HEK293 (cell line): ENCODE results near the gene LRFN3.
A peak's percentile ranks its signal among the peaks of the same experiment; 100 is the strongest.

Source experiments
- CTCF ChIA-PET: fragments of 350-600 bp; formaldehyde crosslinking; extraction: SDS; loops from one replicate; lab custom pipeline; 2021; ENCODE audit warnings: antibody characterized with exemption; lab: Yijun Ruan, JAX
- POLR2A ChIA-PET: fragments of 300-600 bp; formaldehyde crosslinking; extraction: SDS; loops from one replicate; lab custom pipeline; 2020; ENCODE audit warnings: antibody characterized with exemption, inconsistent platforms; lab: Yijun Ruan, JAX
- H3K27ac ChIP-seq: fragments of 200-500 bp; sonication (Bioruptor generic); 2 replicates; pipeline ENCODE4 v1.5.1; 2014; ENCODE audit warnings: low read depth, low read length, control low read depth, inconsistent platforms; ENCODE audit errors: extremely low read depth
- H3K36me3 ChIP-seq, 2 experiments: fragments of 200-500 bp in 1 of 2; sonication (Bioruptor generic) in 1 of 2; 1 replicate in 1 of 2; 2 replicates in 1 of 2; pipeline ENCODE4 v1.5.1; 2014 to 2017; ENCODE audit warnings: inconsistent platforms in 2 of 2, low read length in 2 of 2; ENCODE audit not compliant: control insufficient read depth in 2 of 2, insufficient read depth in 1 of 2
- H3K4me1 ChIP-seq: fragments of 200-500 bp; sonication (Bioruptor generic); 2 replicates; pipeline ENCODE4 v1.5.1; 2014; ENCODE audit warnings: mild to moderate bottlenecking, low read length, inconsistent platforms; ENCODE audit not compliant: control insufficient read depth, insufficient read depth
- H3K4me3 ChIP-seq: 2 replicates; pipeline ENCODE4 v1.5.1; 2011; ENCODE audit warnings: low read depth, mild to moderate bottlenecking, control low read depth, low read length, moderate library complexity
- H3K9me3 ChIP-seq: fragments of 200-500 bp; sonication (Bioruptor generic); 2 replicates; pipeline ENCODE4 v1.5.1; 2014; ENCODE audit warnings: low read depth, low read length, inconsistent platforms; ENCODE audit not compliant: control insufficient read depth, insufficient read depth
- BCL11A ChIP-seq: fragments of 450-650 bp; formaldehyde crosslinking; IDR thresholded peaks from 2 replicates; pipeline ENCODE4 v1.5.1; 2016; ENCODE audit warnings: low read depth, missing biosample characterization, missing genetic modification characterization
- SALL2 ChIP-seq: fragments of 450-650 bp; formaldehyde crosslinking; IDR thresholded peaks from 2 replicates; pipeline ENCODE4 v1.5.0; 2017; ENCODE audit warnings: missing biosample characterization, mild to moderate bottlenecking, missing genetic modification characterization, borderline replicate concordance
- ZBTB10 ChIP-seq: fragments of 450-650 bp; formaldehyde crosslinking; IDR thresholded peaks from 2 replicates; pipeline ENCODE4 v1.5.1; 2016; ENCODE audit warnings: missing biosample characterization, missing genetic modification characterization
- ZNF121 ChIP-seq: fragments of 450-650 bp; formaldehyde crosslinking; IDR thresholded peaks from 2 replicates; pipeline ENCODE4 v1.5.1; 2016; ENCODE audit warnings: missing biosample characterization, missing genetic modification characterization
- ZNF184 ChIP-seq: fragments of 450-650 bp; IDR thresholded peaks from 2 replicates; pipeline ENCODE4 v1.5.1; 2018; ENCODE audit warnings: missing biosample characterization, mild to moderate bottlenecking, missing genetic modification characterization
- ZNF23 ChIP-seq: fragments of 450-650 bp; formaldehyde crosslinking; IDR thresholded peaks from 2 replicates; pipeline ENCODE4 v1.5.1; 2016; ENCODE audit warnings: missing biosample characterization, missing genetic modification characterization, borderline replicate concordance
- ZNF274 ChIP-seq, 2 experiments: fragments of 200-500 bp in 1 of 2; fragments of 450-650 bp in 1 of 2; sonication (Bioruptor generic) in 1 of 2; formaldehyde crosslinking in 1 of 2; IDR thresholded peaks; 2 replicates each; pipeline versions ENCODE4 v1.5.1 to v1.6.1; 2014 to 2016; ENCODE audit warnings: borderline replicate concordance in 1 of 2, inconsistent platforms in 1 of 2, low read length in 1 of 2, missing biosample characterization in 1 of 2, missing genetic modification characterization in 1 of 2
- ZNF433 ChIP-seq: fragments of 450-650 bp; formaldehyde crosslinking; IDR thresholded peaks from 2 replicates; pipeline ENCODE4 v1.5.1; 2016; ENCODE audit warnings: missing biosample characterization, missing genetic modification characterization, low read depth
- ZNF529 ChIP-seq: fragments of 450-650 bp; formaldehyde crosslinking; IDR thresholded peaks from 2 replicates; pipeline ENCODE4 v1.5.1; 2017; ENCODE audit warnings: missing genetic modification characterization, missing biosample characterization; ENCODE audit not compliant: insufficient replicate concordance
- ZNF792 ChIP-seq: fragments of 450-650 bp; formaldehyde crosslinking; IDR thresholded peaks from 2 replicates; pipeline ENCODE4 v1.5.1; 2016; ENCODE audit warnings: missing biosample characterization, missing genetic modification characterization
- TF ChIP-seq, protein P1 (sequence below): fragments of 450-650 bp; formaldehyde crosslinking; IDR thresholded peaks from 2 replicates; pipeline ENCODE4 v1.5.1; 2016; ENCODE audit warnings: missing biosample characterization, missing genetic modification characterization
- TF ChIP-seq, protein P2 (sequence below): fragments of 450-650 bp; formaldehyde crosslinking; IDR thresholded peaks from 2 replicates; pipeline ENCODE4 v1.5.0; 2017; ENCODE audit warnings: missing biosample characterization, missing genetic modification characterization, borderline replicate concordance
- TF ChIP-seq, protein P3 (sequence below): fragments of 450-650 bp; formaldehyde crosslinking; IDR thresholded peaks from 2 replicates; pipeline ENCODE4; 2016; ENCODE audit warnings: missing biosample characterization, missing genetic modification characterization

LRFN3 gene

GRCh38 chr19:35992907-35993765 is 57.0 kb downstream of the LRFN3 start:
- no peak overlapping the region for H3K4me3 ChIP-seq
- TF ChIP-seq ZNF274 (IDR thresholded peaks at IDR 0.05; ENCODE audit: low read length) (no peak), ZNF274 (tag by site-specific recombination; IDR thresholded peaks at IDR 0.05; ENCODE audit: borderline replicate concordance) (no peak), ZNF184 (tag by site-specific recombination) (no peak), ZNF121 (peak; percentile 23; the same call in 1 of the 2 replicates)
- ChIA-PET CTCF (interaction anchor here (0.7 to 1.4 kb wide), 5 partner anchors 45 to 219 kb away, joined by 3 to 4 read pairs (median 4); no protein-coding TSS in a partner anchor), POLR2A (interaction anchor here (0.6 to 2.3 kb wide), 3 partner anchors 21 to 245 kb away, joined by 3 to 11 read pairs (median 3); partner anchors contain the start of genes ALKBH6 and LIN37)
- peaks cover 16% of the 10 kb centered on the region for H3K4me1 ChIP-seq
- H3K36me3 ChIP-seq: peaks cover 14 to 16% of the 10 kb centered on the region in 2 experiments
- H3K9me3 ChIP-seq: no peaks in the 10 kb centered on the region
- no peak overlapping the region; the same call in 1 of the 2 replicates for H3K27ac ChIP-seq

- H3K4me1 ChIP-seq: peaks cover 19% of the 10 kb centered on the region
- TF ChIP-seq ZNF529 (tag by site-specific recombination): no peak
- TF ChIP-seq, protein P1, sequence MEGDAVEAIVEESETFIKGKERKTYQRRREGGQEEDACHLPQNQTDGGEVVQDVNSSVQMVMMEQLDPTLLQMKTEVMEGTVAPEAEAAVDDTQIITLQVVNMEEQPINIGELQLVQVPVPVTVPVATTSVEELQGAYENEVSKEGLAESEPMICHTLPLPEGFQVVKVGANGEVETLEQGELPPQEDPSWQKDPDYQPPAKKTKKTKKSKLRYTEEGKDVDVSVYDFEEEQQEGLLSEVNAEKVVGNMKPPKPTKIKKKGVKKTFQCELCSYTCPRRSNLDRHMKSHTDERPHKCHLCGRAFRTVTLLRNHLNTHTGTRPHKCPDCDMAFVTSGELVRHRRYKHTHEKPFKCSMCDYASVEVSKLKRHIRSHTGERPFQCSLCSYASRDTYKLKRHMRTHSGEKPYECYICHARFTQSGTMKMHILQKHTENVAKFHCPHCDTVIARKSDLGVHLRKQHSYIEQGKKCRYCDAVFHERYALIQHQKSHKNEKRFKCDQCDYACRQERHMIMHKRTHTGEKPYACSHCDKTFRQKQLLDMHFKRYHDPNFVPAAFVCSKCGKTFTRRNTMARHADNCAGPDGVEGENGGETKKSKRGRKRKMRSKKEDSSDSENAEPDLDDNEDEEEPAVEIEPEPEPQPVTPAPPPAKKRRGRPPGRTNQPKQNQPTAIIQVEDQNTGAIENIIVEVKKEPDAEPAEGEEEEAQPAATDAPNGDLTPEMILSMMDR (tag by site-specific recombination): 0 out of 2 replicates have a peak, but pooled peaks have one; percentile 18
- 0 out of 2 replicates have a peak, but pooled peaks have one; percentile 12 for TF ChIP-seq ZNF792 (tag by site-specific recombination)
- no peak for TF ChIP-seq SALL2 (tag by site-specific recombination)
- 0 out of 2 replicates have a peak, but pooled peaks have one; percentile 29 for TF ChIP-seq ZNF23 (tag by site-specific recombination)
- TF ChIP-seq ZBTB10 (tag by site-specific recombination): peak; percentile 65; the same call in 1 of the 2 replicates
- no peak for TF ChIP-seq ZNF433
- TF ChIP-seq, protein P2, sequence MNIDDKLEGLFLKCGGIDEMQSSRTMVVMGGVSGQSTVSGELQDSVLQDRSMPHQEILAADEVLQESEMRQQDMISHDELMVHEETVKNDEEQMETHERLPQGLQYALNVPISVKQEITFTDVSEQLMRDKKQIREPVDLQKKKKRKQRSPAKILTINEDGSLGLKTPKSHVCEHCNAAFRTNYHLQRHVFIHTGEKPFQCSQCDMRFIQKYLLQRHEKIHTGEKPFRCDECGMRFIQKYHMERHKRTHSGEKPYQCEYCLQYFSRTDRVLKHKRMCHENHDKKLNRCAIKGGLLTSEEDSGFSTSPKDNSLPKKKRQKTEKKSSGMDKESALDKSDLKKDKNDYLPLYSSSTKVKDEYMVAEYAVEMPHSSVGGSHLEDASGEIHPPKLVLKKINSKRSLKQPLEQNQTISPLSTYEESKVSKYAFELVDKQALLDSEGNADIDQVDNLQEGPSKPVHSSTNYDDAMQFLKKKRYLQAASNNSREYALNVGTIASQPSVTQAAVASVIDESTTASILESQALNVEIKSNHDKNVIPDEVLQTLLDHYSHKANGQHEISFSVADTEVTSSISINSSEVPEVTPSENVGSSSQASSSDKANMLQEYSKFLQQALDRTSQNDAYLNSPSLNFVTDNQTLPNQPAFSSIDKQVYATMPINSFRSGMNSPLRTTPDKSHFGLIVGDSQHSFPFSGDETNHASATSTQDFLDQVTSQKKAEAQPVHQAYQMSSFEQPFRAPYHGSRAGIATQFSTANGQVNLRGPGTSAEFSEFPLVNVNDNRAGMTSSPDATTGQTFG (tag by site-specific recombination): no peak
- TF ChIP-seq, protein P3, sequence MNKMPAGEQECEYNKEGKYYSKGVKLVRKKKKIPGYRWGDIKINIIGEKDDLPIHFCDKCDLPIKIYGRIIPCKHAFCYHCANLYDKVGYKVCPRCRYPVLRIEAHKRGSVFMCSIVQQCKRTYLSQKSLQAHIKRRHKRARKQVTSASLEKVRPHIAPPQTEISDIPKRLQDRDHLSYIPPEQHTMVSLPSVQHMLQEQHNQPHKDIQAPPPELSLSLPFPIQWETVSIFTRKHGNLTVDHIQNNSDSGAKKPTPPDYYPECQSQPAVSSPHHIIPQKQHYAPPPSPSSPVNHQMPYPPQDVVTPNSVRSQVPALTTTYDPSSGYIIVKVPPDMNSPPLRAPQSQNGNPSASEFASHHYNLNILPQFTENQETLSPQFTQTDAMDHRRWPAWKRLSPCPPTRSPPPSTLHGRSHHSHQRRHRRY (tag by site-specific recombination): no peak
- no peak for TF ChIP-seq BCL11A
- peak overlapping the region; percentile 29; the same call in 1 of the 2 replicates for H3K27ac ChIP-seq
- ChIA-PET POLR2A (interaction anchor here (0.6 to 2.3 kb wide), 4 partner anchors 20 to 246 kb away, joined by 3 to 11 read pairs (median 6); partner anchors contain the start of genes ALKBH6 and LIN37), CTCF (interaction anchor here (0.7 to 3.9 kb wide), 11 partner anchors 9 to 1018 kb away, joined by 3 to 11 read pairs (median 4); no protein-coding TSS in a partner anchor)
- H3K9me3 ChIP-seq: no peaks in the 10 kb centered on the region
- no peak overlapping the region for H3K4me3 ChIP-seq
- H3K36me3 ChIP-seq: peaks cover 19 to 24% of the 10 kb centered on the region in 2 experiments
Observed at GRCh38 chr19:35993923-35994598, 57.9 kb downstream of the LRFN3 start.
